ENCODE data around the gene GPR132. TPM values are rescaled to one million over a fixed set of nuclear protein-coding genes. Genes with fewer than 3 reads are reported as not detected.
A peak's percentile ranks its signal among the peaks of the same experiment; 100 is the strongest.

GPR132 gene
- total and polyA plus RNA-seq, 8 donors = 0.61 to 10.4 (median 1.4) TPM

GRCh38 chr14:105058521-105059034, 6.7 kb downstream of the GPR132 start:
- ATAC-seq = no peak
- DNase-seq = peak in 1 of 4 donors; percentile 83
- intact Hi-C loops (cut with DNase I) = no loop called here

GRCh38 chr14:105056303-105056831, 8.9 kb downstream of the GPR132 start:
- H3K9me3 ChIP-seq = no peaks in the 10 kb centered on the region
- intact Hi-C loops (cut with DNase I) = no loop called here
- DNase-seq (peak in 1 of 4 donors; percentile 74), ATAC-seq (no peak)
- peaks cover 0 to 1% of the 10 kb centered on the region in 2 donors for H3K27me3 ChIP-seq
- H3K4me1 ChIP-seq = peaks cover 16 to 31% of the 10 kb centered on the region in 2 donors
- no peak overlapping the region for H3K27ac ChIP-seq
- no peak for TF ChIP-seq CTCF (IDR thresholded peaks at IDR 0.05)
- H3K36me3 ChIP-seq = peaks cover 0 to 55% of the 10 kb centered on the region in 2 donors
- H3K4me3 ChIP-seq = no peak overlapping the region

More at GRCh38 chr14:105058521-105059034, 6.7 kb downstream of the GPR132 start:
- Histone ChIP-seq H3K4me3 (no peak overlapping the region), H3K36me3 (peaks cover 0 to 35% of the 10 kb centered on the region in 2 donors), H3K9me3 (no peaks in the 10 kb centered on the region), H3K4me1 (peaks cover 17 to 52% of the 10 kb centered on the region in 2 donors), H3K27ac (peak overlapping the region in 1 of 2 donors; percentile 83), H3K27me3 (peaks cover 0 to 3% of the 10 kb centered on the region in 2 donors)
- TF ChIP-seq CTCF (IDR thresholded peaks at IDR 0.05) = no peak

GRCh38 chr14:105055736-105056302, 9.4 kb downstream of the GPR132 start:
- intact Hi-C loops (cut with DNase I) = no loop called here
- Histone ChIP-seq H3K4me1 (peaks cover 10 to 26% of the 10 kb centered on the region in 2 donors), H3K27ac (no peak overlapping the region), H3K27me3 (no peaks in the 10 kb centered on the region), H3K9me3 (no peaks in the 10 kb centered on the region), H3K4me3 (no peak overlapping the region), H3K36me3 (peaks cover 0 to 60% of the 10 kb centered on the region in 2 donors)
- ATAC-seq (no peak), DNase-seq (peak in 1 of 4 donors; percentile 62)
- no peak for TF ChIP-seq CTCF (IDR thresholded peaks at IDR 0.05)

GRCh38 chr14:105055334-105055733, 9.9 kb downstream of the GPR132 start:
- Histone ChIP-seq H3K9me3 (no peaks in the 10 kb centered on the region), H3K4me3 (no peak overlapping the region), H3K27me3 (no peaks in the 10 kb centered on the region), H3K4me1 (peaks cover 10 to 21% of the 10 kb centered on the region in 2 donors), H3K36me3 (peaks cover 0 to 65% of the 10 kb centered on the region in 2 donors), H3K27ac (no peak overlapping the region)
- no peak for TF ChIP-seq CTCF (IDR thresholded peaks at IDR 0.05)
- DNase-seq (peak in 1 of 4 donors; percentile 30), ATAC-seq (no peak)
- intact Hi-C loops (cut with DNase I) = no loop called here

- peaks cover 0 to 78% of the 10 kb centered on the region in 2 donors for H3K36me3 ChIP-seq
- peaks cover under 1 to 7% of the 10 kb centered on the region in 2 donors for H3K4me1 ChIP-seq
- DNase-seq (peak in 1 of 4 donors; percentile 52), ATAC-seq (no peak)
- H3K4me3 ChIP-seq = no peak overlapping the region
- H3K27ac ChIP-seq = no peak overlapping the region
- no peak for TF ChIP-seq CTCF (IDR thresholded peaks at IDR 0.05)
- no peaks in the 10 kb centered on the region for H3K9me3 ChIP-seq
- H3K27me3 ChIP-seq = no peaks in the 10 kb centered on the region
- intact Hi-C loops (cut with DNase I) = no loop called here
Measured at GRCh38 chr14:105053996-105054395, 11.2 kb downstream of the GPR132 start.

All from left lung (tissue), 10 donors.